GM18951 (cell line): ENCODE data around the gene MMS19.
"Not testable (repeated sequence)": the region's sequence is repeated elsewhere in the genome, so short reads cannot be mapped to it uniquely, and the experiment has no call there.

Source experiments
- POLR2A ChIP-seq: IDR thresholded peaks from 4 replicates; pipeline ENCODE4 v1.6.1; 2011; ENCODE audit warnings: mild to moderate bottlenecking; ENCODE audit not compliant: insufficient read length, insufficient read depth; ENCODE audit errors: extremely low read depth
- in situ Hi-C: fragments of 300-500 bp; cut with MboI; formaldehyde crosslinking; loops from one replicate; pipeline ENCODE4 v1.12.0; 2022; ENCODE audit warnings: low sequenced_read_pairs, mixed read lengths, inconsistent platforms; ENCODE audit not compliant: unreplicated experiment

MMS19 gene

DNA sequence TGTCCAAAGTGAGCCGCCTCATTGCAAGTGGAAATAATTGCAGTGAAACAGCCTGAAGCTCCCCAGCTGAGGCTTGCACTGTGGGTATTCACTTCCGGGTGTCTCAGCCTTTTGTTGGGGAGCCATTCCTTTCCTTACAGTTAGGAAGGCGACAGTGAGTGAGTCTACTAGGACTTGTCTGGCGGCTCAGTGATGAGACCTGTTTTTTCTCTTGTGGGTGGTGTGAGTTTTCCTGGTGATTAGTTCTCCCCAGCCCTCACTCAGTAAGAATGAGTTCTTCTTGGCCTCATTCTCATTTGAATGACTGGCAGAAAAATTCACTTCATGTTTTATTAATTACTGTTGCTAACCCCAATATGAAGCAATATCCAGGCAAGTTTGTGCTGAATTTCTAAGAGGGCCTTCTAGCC, 69.6 kb downstream of the MMS19 start:
- no peak for TF ChIP-seq POLR2A
- in situ Hi-C loops, result no loop called here

DNA sequence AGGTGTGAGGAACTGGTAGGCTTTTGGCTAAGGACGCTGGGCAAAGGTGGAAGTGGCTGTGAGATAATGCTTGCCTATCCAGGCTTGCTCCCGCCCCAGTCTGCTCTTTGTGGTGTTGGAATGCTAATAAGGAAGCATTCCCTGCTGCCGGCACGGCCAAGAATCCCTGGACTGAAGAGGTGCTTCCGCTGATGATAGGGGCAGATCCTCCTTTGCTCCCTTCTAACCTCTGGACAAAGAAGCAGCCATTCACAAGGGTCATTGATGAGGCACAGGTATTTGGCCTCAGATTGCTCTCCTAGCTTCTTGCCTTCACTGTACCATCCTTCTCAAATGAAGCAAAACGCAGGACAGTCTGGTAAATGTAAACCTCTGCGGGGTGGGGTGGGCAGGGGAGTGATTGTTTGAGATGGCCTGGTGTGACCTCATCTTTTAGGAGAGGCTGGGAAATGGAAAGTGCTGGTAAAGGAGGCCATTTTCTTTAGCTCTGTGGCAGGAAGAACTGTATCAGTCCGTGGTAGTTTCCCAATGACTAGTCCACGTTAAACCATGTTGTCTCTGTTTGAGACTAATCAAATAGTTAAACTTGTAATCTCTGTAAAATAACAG, 70.5 kb downstream of the MMS19 start:
- in situ Hi-C loops, result no loop called here

DNA sequence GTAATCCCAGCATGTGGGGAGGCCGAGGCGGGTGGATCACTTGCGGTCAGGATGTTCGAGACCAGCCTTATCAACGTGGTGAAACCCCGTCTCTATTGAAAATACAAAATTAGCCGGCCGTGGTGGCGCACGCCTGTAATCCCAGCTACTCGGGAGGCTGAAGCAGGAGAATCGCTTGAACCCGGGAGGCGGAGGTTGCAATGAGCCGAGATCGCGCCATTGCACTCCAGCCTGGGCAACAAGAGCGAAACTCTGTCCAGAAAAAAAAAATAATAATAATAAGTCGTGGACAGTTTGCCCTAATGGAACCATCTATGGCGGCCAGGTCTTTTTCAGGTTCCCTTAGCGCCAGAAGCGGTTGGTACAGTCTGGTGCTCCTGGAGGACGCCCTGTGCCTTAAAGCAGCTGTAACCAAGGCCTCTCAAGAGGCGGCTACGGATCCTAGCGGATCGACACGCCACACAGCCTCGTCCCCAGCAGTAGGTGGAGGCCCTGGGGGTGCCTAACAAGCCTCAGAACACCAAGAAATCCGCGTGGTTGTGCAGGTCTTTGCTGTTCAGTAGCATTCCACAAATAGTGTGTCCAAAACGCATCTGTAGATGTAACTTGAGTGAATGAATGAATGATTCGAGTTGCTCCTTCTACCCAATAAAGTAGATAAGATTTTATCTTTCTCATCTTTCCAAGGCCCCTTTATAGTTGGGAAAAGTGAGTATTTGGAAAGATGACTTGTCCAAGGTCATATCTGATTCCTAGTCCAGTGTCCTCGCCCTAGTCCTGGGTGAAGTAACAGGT, 71.2 kb downstream of the MMS19 start:
- in situ Hi-C loops, result no loop called here
- TF ChIP-seq POLR2A, result no peak

More for the DNA sequence above, 70.5 kb downstream of the MMS19 start:
- no peak for TF ChIP-seq POLR2A

DNA sequence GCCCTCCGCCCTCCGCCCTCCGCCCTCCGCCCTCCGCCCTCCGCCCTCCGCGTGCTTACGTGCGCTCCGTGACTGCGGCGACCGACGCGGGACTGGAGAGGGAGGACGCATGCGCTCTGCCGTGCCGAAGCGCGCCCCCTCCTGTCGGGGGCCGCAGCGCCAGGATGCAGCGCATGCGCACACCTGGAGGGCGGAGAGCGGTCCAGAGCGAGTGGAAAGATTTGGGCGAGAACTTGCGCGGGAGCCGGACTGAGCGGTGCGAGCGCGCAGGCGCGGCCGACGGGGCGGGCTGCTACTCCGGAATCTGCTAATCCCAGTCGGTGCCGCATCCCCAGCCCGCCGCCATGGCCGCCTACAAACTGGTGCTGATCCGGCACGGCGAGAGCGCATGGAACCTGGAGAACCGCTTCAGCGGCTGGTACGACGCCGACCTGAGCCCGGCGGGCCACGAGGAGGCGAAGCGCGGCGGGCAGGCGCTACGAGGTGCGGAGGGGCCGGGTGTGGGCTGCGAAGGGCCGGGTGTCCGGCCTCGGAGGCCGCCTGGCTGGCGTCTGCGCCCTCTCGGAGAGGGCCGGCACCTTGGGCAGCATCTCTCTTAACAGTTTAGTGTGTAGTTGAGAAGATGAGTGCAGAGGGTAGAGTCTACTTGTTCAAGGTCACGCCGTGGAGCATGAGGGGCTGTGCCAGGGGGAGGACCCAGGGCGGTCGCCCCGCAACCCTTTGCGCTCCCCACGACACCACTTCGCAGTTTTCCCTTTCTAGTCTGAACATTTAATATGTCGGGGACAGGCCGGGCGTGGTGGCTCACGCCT, 72.1 kb downstream of the MMS19 start, which contains the start of gene PGAM1:
Gene PGAM1 (plus strand): TSS at position 228 of the 812 bp plus-strand sequence. CDS start 117 bp downstream, at position 345.
- peak; percentile 81 for TF ChIP-seq POLR2A
- in situ Hi-C loops, result no loop called here

DNA sequence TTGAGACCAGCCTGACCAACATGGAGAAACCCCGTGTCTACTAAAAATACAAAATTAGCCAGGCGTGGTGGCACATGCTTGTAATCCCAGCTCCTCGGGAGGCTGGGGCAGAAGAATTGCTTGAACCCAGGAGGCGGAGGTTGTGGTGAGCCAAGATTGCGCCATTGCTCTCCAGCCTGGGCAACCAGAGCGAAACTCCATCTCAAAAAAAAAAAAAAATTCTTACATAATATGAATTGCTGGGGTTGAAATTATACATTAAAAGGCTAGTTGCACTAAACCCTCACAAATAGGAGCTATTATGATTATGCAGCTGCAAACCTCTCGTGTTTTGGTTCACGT, 74.5 kb downstream of the MMS19 start:
- in situ Hi-C loops, result not testable (repeated sequence)

DNA sequence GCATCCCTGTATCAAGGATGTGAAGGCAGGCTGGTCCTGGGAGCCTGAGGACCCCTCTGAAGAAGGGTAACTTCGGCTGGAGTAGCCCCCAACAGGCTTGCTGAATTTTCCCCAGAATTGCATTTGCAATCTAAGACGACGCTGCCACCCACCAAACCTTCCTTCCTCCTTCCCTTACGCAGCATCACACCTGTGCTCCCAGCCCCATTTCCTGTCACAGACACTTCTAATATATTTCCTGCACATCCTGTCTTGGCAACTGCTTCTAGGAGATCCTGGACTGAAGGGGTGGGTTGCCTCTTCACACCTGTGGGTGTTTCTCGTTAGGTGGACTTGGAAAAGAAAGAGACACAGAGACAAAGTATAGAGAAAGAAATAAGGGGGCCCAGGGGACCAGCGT, 81.7 kb downstream of the MMS19 start:
- no peak for TF ChIP-seq POLR2A
- in situ Hi-C loops, result no loop called here

DNA sequence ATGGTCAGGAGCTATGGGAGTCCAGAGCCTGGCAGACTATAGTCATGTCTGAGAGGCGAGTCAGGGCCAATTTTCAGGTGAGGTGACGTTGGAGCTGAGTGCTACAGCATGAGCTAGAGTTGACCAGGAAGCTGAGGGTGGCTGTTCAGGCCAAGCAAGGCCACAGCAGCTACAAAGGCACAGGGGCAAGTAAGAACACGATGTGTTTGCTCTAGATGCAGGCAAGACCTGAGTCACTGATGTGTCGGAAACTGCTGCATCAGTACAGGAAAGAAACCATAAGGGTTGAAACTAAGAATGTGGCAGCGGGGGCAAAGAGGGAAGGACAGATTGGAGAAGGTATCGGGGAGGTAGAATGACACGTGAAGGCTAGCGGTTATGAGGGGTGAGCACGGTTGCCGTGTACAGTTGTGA, 85.3 kb downstream of the MMS19 start:
- in situ Hi-C loops, result no loop called here
- TF ChIP-seq POLR2A, result no peak

DNA sequence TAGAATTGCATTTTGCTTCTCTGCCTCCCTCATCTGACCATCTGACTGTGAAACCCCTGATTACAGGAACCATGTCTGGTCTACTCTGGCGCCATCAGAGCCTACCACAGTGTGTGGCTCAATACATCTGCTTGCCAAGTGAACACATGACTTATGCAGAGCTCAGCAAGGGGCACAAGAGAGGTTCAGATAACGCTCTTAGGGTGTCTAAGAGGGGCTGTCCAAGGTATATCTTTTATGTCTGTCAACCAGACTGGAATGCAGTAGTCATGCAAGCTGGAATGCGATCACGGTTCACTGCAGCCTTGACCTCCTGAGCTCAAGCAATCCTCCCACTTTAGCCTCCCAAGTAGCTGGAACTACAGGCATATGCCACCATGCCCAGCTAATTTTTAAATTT, 86.8 kb downstream of the MMS19 start:
- in situ Hi-C loops, result no loop called here
- TF ChIP-seq POLR2A, result no peak

DNA sequence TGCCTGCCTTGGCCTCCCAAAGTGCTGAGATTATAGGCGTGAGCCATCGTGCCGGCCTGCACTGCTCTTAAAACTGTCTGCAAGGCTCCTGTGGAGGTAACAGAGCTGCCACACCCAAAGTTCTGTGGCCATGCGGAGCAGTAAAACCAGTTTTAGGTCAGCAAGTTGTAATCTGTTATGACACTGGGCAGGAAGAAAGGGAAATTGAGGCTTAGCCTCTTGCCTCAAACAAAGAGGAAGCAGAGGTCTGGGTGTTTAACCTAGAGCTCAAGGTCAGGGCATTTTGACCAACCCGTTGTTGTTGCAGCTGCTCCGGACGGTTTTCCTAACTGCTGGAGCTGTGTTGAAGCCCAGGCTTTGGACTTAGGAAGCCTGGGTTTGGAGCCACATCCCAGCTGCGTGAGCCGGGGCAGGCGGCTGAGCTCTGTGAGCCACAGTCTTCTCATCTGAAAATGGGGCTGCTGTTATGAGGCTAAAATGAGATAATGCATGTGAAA, 89.7 kb downstream of the MMS19 start:
- in situ Hi-C loops, result no loop called here
- no peak for TF ChIP-seq POLR2A
